Heart left ventricle (tissue), 16 donors: ENCODE results near the gene TMOD3. TPM values are rescaled to one million over a fixed set of nuclear protein-coding genes. Genes with fewer than 3 reads are reported as not detected.
"Not testable (repeated sequence)": the region's sequence is repeated elsewhere in the genome, so short reads cannot be mapped to it uniquely, and the experiment has no call there.

Source experiments
- ATAC-seq, 4 donors: fragments of 200-7000 bp; cut with Tn5 transposase; one replicate each; pipeline ENCODE4 v1.9.1; 2020 to 2022; ENCODE audit warnings: moderate library complexity in 4 of 4, mild to moderate bottlenecking in 3 of 4, moderate number of reproducible peaks in 1 of 4
- DNase-seq, 5 donors: peaks; one replicate each; pipeline ENCODE4 v3.0.0-alpha.2; 2020
- H3K27ac ChIP-seq, 12 donors: fragments of 200-600 bp; sonication (generic) in 4 of 12; one replicate each; pipeline versions ENCODE4 v1.5.0 to v1.8.0; 2016 to 2022; ENCODE audit warnings: mild to moderate bottlenecking in 2 of 12
- H3K27me3 ChIP-seq, 9 donors: fragments of 200-600 bp; sonication (generic) in 2 of 9; one replicate each; pipeline versions ENCODE4 v1.5.1 to v1.8.0; 2016 to 2022; ENCODE audit warnings: mild to moderate bottlenecking in 3 of 9
- H3K36me3 ChIP-seq, 9 donors: fragments of 200-600 bp; sonication (generic) in 2 of 9; one replicate each; pipeline versions ENCODE4 v1.5.0 to v1.8.0; 2018 to 2022; ENCODE audit warnings: mild to moderate bottlenecking in 2 of 9
- H3K4me1 ChIP-seq, 12 donors: fragments of 200-600 bp; sonication (generic) in 4 of 12; one replicate each; pipeline versions ENCODE4 v1.5.0 to v1.8.0; 2016 to 2022; ENCODE audit warnings: mild to moderate bottlenecking in 3 of 12
- H3K4me3 ChIP-seq, 12 donors: fragments of 200-600 bp; sonication (generic) in 4 of 12; one replicate each; pipeline versions ENCODE4 v1.5.0 to v1.8.0; 2017 to 2022; ENCODE audit warnings: mild to moderate bottlenecking in 9 of 12, moderate library complexity in 4 of 12
- H3K9me3 ChIP-seq, 12 donors: fragments of 200-600 bp; sonication (generic) in 4 of 12; one replicate each; pipeline versions ENCODE4 v1.5.0 to v1.8.0; 2016 to 2022; ENCODE audit warnings: mild to moderate bottlenecking in 1 of 12
- POLR2A ChIP-seq, 2 donors: fragments of 450-650 bp; IDR thresholded peaks; one replicate each; pipeline ENCODE4 v1.6.1; 2017; ENCODE audit warnings: antibody characterized with exemption in 2 of 2, mild to moderate bottlenecking in 2 of 2, moderate library complexity in 2 of 2
- WGBS, 4 donors: extraction: QIAGEN DNeasy Blood & Tissue Kit in 2 of 4; methylation state at CpG; one replicate each; pipeline versions ENCODE4 v1.1.5 to v1.1.7; 2013 to 2018; 5-methylcytosine and 5-hydroxymethylcytosine counted together
- intact Hi-C, 10 donors: fragments of 100-400 bp; cut with DNase I; formaldehyde crosslinking; loops; one replicate each; pipeline versions ENCODE4 v1.11.1 to v1.14.2; 2022
- polyA plus RNA-seq, 2 donors: library from polyadenylated mRNA; stranded (reverse); fragments of 200-250 nt; gene quantifications; one replicate each; pipeline ENCODE4 v1.2.3, GENCODE V29; 2013
- total RNA-seq, 9 donors: library from RNA; depleted of rRNA in 2 of 9; stranded (reverse); fragments of >200 nt in 2 of 9; fragmentation: NEBNext Ultra II Directional in 3 of 9; extraction: Animal tissue kit (Norgen Biotek cat#: 25700) in 3 of 9; gene quantifications; one replicate each; pipeline versions ENCODE4 v1.1.0 to v1.2.4, GENCODE V29; 2016 to 2023
- TF ChIP-seq, protein P1 (sequence below), 12 donors: fragments of 200-600 bp; sonication (generic) in 4 of 12; IDR thresholded peaks; one replicate each; pipeline versions ENCODE4 v1.5.0 to v1.8.0; 2018 to 2022; ENCODE audit warnings: antibody characterized with exemption in 12 of 12, mild to moderate bottlenecking in 5 of 12
- donor health status: ischemic (EF 13 %, LVEDD 7.1; RV severe dilation, severe dysfunction).
- donor health status: healthy with polysubstance abuse.
- donor health status: DM: no; HTN: yes; CAD: no.
- donor health status: DM: no; HTN: no; CAD: no.
- donor health status: ischemic (EF 25% LVEDD 6.9; RV normal size, moderate dysfunction).
- donor health status: ischemic (EF 25% LVEDD 5.7; RV mildly dilated, moderate dysfunction).
- donor health status: healthy.
- donor health status: DM: yes; HTN: yes; CAD: no.
- donor health status: ischemic (EF 35%, LVEDD 5.7; RV mildly dilated, moderate dysfunction).
- donor health status: nonischemic (EF 11% LVEDD 7.7; RV severe dilation, severe dysfunction).
- donor health status: DM: yes; HTN: yes; CAD: no.
- donor health status: PGD.
- donor health status: ischemic (EF 29% LVEDD 5.4; RV normal size, mild dysfunction).
- donor health status: nonischemic (EF 23%, LVEDD 6.1; RV moderate dilation, normal function).

TMOD3 gene
- total and polyA plus RNA-seq, 11 donors, result 6.3 to 36.5 (median 21.4) TPM

DNA sequence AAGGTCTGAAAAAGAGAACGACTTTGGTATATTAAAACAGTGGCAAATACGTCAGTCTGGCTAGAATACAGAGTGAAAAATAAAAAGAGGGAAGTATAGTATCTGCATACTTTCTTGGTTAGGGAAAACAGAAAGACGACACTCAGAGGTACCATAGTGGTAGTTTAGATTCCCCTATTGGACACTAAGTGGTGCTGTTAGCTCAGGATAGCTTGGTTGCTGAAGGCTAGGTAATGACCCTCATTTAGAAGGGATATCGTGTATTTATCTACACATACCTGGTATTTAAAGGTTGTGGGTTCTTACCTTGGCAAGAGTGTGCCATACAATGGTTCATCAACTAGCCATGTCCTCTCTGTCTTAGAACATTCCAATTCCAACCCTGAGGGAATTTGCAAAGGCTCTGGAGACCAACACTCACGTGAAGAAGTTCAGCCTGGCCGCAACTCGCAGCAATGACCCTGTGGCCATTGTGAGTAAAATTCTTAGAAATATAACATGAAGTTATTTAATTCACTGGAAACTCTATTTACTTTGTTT is 47.0 kb upstream of the TMOD3 start:
- Histone ChIP-seq H3K4me3 (no peak overlapping the region), H3K4me1 (no peaks in the 10 kb centered on the region), H3K9me3 (no peaks in the 10 kb centered on the region), H3K27me3 (no peaks in the 10 kb centered on the region), H3K36me3 (peaks cover 0 to 77% (median 46%) of the 10 kb centered on the region in 9 donors), H3K27ac (no peak overlapping the region)
- intact Hi-C loops, result loop anchor here in 1 of 10 donors (10.0 kb wide), 1 partner anchor 122 kb away; no protein-coding TSS in a partner anchor
- whole genome bisulfite sequencing, 4 donors, result 80 to 88% (median 81%) methylated on average over 7 of the region's 7 CpGs
- no peak for ATAC-seq
- no peak for DNase-seq
- TF ChIP-seq, protein P1, sequence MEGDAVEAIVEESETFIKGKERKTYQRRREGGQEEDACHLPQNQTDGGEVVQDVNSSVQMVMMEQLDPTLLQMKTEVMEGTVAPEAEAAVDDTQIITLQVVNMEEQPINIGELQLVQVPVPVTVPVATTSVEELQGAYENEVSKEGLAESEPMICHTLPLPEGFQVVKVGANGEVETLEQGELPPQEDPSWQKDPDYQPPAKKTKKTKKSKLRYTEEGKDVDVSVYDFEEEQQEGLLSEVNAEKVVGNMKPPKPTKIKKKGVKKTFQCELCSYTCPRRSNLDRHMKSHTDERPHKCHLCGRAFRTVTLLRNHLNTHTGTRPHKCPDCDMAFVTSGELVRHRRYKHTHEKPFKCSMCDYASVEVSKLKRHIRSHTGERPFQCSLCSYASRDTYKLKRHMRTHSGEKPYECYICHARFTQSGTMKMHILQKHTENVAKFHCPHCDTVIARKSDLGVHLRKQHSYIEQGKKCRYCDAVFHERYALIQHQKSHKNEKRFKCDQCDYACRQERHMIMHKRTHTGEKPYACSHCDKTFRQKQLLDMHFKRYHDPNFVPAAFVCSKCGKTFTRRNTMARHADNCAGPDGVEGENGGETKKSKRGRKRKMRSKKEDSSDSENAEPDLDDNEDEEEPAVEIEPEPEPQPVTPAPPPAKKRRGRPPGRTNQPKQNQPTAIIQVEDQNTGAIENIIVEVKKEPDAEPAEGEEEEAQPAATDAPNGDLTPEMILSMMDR (IDR thresholded peaks at IDR 0.05), result peak in 4 of 12 donors; percentile 14 to 29 (median 22)
- no peak for TF ChIP-seq POLR2A (IDR thresholded peaks at IDR 0.05)

DNA sequence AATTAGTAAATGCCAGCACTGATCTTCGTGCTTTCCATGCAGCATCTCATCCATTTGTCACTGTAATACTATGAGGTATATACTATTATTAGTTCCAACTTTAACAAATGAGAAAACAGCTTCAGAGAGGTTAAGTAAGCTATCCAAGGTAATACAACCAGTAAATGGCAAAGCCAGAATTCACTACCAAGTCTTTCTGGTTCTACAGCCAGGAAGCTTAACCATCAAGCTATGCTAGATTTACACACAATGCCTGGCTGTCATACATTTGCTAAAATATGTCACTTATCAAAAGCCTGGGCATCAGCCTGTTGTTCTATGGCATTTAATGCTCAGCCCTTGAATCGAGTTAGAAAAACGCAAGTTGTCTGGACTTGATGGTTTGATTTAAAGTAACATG is 45.5 kb upstream of the TMOD3 start:
- ATAC-seq (no peak), DNase-seq (no peak)
- TF ChIP-seq, protein P1 (IDR thresholded peaks at IDR 0.05), result no peak
- no peak for TF ChIP-seq POLR2A (IDR thresholded peaks at IDR 0.05)
- peaks cover 0 to 72% (median 45%) of the 10 kb centered on the region in 9 donors for H3K36me3 ChIP-seq
- H3K27me3 ChIP-seq, result no peaks in the 10 kb centered on the region
- H3K9me3 ChIP-seq, result no peaks in the 10 kb centered on the region
- no peak overlapping the region for H3K27ac ChIP-seq
- H3K4me3 ChIP-seq, result no peak overlapping the region
- WGBS, 4 donors, result 95 to 97% (median 96%) methylated on average over 3 of the region's 3 CpGs
- intact Hi-C loops, result loop anchor here in 1 of 10 donors (10.0 kb wide), 1 partner anchor 121 kb away; no protein-coding TSS in a partner anchor
- H3K4me1 ChIP-seq, result no peaks in the 10 kb centered on the region

DNA sequence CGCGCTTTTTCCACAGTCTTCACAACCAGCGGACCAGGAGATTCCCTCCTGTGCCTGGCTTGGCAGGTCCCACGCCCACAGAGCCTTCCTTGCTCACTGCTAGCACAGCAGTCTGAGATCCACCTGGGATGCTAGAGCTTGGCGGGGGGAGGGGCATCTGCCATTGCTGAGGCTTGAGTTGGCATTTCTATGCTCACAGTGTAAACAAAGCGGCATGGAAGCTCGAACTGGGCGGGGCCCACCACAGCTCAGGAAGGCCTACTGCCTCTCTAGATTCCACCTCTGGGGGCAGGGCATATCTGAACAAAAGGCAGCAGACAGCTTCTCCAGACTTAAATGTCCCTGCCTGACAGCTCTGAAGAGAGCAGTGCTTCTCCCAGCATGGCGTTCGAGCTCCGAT is 42.3 kb upstream of the TMOD3 start:
- not testable (repeated sequence) for DNase-seq, ATAC-seq, H3K4me1 ChIP-seq, H3K27ac ChIP-seq, H3K9me3 ChIP-seq, H3K27me3 ChIP-seq, H3K4me3 ChIP-seq
- intact Hi-C loops, result loop anchor here in 1 of 10 donors (10.0 kb wide), 1 partner anchor 118 kb away; no protein-coding TSS in a partner anchor
- H3K36me3 ChIP-seq, result peaks cover 0 to 47% (median 31%) of the 10 kb centered on the region in 9 donors
- WGBS, 4 donors, result 90 to 98% (median 94%) methylated on average over 8 to 11 of the region's 11 CpGs

DNA sequence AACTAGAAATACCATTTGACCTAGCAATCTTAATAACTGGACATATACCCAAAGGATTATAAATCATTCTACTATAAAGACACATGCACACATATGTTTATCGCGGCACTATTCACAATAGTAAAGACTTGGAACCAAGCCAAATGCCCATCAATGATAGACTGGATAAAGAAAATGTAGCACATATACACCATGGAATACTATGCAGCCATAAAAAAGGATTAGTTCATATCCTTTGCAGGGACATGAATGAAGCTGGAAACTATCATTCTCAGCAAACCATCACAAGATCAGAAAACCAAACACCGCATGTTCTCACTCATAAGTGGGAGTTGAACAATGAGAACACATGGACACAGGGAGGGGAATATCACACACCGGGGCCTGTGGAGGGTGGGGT is 37.0 kb upstream of the TMOD3 start:
- H3K36me3 ChIP-seq, DNase-seq, ATAC-seq, H3K27ac ChIP-seq, H3K27me3 ChIP-seq, H3K9me3 ChIP-seq, H3K4me3 ChIP-seq: not testable (repeated sequence)
- 96 to 99% (median 97%) methylated on average over 4 of the region's 4 CpGs for WGBS, 4 donors
- H3K4me1 ChIP-seq, result peaks cover 0 to 19% (median 5%) of the 10 kb centered on the region in 12 donors
- intact Hi-C loops, result loop anchor here in 2 of 10 donors (5.0 to 10.0 kb wide), 2 partner anchors 90 to 112 kb away; no protein-coding TSS in a partner anchor

DNA sequence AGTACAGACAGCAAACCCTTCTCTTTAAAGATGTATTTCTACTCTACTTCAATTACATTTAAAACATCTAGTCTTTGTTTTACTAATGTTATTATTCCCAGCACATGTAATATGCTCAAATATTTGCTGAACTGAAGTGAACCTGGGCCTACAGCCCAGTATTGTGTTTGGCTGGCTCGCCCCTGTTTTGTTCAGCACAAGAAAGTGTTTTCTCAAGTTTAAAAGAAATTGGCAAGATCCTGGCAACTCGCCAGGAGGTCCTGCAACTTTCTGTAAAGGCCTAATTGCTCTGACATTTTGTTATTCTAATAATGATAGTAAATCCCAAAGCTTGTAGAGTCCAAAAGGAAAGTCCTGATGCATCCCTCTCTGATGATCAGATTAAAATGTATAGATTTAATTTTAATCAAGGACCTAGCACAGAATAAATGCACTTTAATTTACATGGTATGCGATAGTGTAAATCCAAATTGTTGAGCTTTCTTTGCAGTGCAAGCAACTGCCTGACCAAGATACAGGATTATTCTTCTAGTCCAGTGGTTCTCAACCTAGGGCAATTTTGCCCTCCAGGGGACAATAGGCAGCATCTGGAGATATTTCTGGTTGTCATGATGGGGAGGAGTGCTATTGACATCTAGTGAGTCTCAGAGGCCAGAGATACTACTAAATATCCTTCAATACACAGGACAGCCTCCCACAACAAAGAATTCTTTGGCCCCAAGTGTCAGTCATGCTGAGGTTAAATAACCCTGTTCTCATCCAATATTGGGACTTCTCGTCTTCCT is 35.7 kb upstream of the TMOD3 start:
- no peak overlapping the region for H3K4me3 ChIP-seq
- intact Hi-C loops, result loop anchor here in 2 of 10 donors (5.0 to 10.0 kb wide), 2 partner anchors 89 to 111 kb away; no protein-coding TSS in a partner anchor
- 49 to 59% (median 49%) methylated on average over 4 of the region's 4 CpGs for whole genome bisulfite sequencing, 4 donors
- no peaks in the 10 kb centered on the region for H3K27me3 ChIP-seq
- ATAC-seq (peak in 3 of 4 donors; percentile 39 to 68 (median 59)), DNase-seq (peak; percentile 49 to 73 (median 62))
- H3K36me3 ChIP-seq, result peaks cover 0 to 13% (median 3%) of the 10 kb centered on the region in 9 donors
- peaks cover 0 to 4% (median 0%) of the 10 kb centered on the region in 12 donors for H3K9me3 ChIP-seq
- H3K27ac ChIP-seq, result peak overlapping the region in 5 of 12 donors; percentile 14 to 32 (median 21)
- TF ChIP-seq POLR2A (IDR thresholded peaks at IDR 0.05), result no peak
- TF ChIP-seq, protein P1 (IDR thresholded peaks at IDR 0.05), result no peak
- peaks cover 0 to 19% (median 5%) of the 10 kb centered on the region in 12 donors for H3K4me1 ChIP-seq
